Hematopoietic multipotent progenitor cell treated with erythropoietin and hydrocortisone succinate and interleukin-3 and kit ligand, for 17 days (in vitro differentiated cells): ENCODE results near the gene GLO1.
"Not testable (repeated sequence)": the region's sequence is repeated elsewhere in the genome, so short reads cannot be mapped to it uniquely, and the experiment has no call there.

ENCODE experiments used
- DNase-seq: peaks from one replicate; pipeline ENCODE4 v3.0.0-alpha.2; 2015; ENCODE audit warnings: low spot score

Gene GLO1

DNA sequence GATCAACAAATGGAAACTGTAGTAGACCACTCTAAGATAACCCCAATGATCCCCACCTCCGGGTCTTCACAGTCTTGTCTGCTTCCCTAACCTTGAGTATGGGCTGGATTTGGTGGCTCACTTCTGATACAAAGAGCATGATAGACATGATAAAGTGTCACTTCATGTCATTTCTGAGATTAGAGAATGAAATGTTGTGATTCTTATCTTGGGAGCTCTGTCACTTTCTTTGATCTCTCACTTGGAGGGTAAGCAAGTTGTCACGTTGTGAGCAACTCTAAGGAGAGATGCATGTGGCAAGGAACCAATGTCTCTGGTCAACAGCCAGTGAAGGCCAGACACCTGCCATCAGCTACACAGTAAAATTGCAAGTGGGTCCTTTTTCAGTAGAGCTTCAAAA, 3.0 kb upstream of the GLO1 start:
- no peak for DNase-seq

DNA sequence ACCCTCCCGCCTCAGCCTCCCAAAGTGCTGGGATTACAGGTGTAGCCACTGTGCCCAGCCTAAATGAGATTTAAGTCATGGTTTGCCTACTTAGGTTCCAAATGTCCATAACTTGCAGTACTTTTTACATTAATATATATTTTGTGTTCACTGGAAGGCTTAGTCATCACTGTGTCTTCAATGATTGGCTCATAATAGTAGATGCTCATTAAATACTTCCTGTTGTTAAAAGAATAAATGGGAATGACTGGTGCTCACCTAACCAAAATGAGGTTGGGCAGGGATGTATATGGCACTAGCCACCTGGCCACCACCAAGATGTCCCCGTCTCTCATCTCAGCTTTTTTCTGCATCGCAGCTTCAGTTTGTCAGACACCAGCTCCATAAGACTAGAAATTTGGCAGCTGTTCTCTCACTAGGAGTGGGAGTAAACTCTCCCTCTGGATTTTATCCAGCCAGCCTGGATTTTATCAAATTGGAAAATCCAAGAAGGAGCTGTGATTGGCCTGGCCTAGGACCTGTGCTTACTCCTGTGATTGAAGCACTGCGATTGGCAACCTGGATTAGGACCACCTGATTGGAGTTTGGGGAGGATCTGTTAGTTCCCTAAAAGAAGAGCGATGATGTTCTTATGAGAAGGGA, 1.1 kb upstream of the GLO1 start:
- DNase-seq: no peak

DNA sequence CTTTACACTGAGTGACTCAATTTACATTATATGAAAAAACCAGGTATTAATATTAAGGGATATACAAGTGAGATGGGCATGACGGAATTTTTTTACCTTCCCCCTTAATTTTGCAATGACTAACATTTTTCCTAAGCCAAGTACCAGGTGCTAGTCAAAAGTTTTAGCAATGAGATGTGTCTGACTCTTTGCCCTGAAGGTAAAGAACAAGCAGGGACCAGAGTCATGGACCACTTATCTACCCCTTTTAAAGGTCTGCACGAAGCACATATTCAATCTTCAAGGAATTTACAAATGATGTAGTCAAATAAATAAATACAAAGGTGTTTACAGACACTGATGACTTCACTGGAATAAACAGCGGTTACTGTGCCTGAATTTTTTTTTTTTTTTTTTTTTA, 1.4 kb downstream of the GLO1 start:
- DNase-seq: no peak

DNA sequence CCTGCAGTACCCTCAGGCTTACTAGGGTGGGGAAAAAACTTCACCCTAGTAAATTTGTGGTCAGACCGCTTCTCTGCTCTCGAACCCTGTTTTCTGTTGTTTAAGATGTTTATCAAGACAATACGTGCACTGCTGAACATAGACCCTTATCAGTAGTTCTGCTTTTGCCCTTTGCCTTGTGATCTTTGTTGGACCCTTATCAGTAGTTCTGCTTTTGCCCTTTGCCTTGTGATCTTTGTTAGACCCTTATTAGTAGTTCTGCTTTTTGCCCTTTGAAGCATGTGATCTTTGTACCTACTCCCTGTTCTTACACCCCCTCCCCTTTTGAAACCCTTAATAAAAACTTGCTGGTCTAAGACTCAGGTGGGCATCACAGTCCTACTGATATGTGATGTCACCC, 3.2 kb downstream of the GLO1 start:
- DNase-seq: not testable (repeated sequence)

DNA sequence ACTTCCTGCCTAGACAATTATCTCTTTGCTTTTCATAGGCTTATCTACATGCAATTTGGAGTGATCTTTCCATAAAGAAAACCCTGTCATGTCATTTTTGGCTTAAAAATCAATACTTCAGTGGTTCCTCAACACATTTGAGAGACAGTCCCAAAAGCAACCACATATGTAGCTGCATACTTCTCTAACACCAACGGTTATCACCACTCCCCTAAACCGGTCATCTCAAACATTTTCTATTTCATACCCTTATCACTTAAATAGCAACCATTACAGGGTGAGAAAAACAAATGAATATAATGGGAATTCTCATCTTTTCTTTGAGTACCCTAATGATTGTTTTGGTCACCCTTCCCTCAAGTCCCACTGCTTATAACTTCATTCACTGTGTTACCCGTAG, 5.1 kb downstream of the GLO1 start:
- DNase-seq: no peak

DNA sequence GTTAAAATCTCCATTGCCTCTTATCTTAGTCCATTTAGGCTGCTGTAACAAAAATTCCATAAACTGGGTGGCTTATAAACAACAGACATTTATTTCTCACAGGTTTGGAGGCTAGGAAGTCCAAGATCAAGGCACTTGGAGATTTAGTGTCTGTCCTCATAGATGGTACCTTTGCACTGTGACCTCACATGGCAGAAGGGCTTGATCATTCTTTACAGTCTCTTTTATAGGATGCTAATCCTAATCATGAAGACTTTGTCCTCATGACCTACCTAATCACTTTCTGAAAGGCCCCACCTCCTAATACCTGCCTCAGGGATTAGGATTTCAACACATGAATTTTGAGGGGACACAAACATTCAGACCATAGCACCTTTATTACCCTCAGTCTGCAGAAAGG, 6.6 kb downstream of the GLO1 start:
- DNase-seq: no peak

DNA sequence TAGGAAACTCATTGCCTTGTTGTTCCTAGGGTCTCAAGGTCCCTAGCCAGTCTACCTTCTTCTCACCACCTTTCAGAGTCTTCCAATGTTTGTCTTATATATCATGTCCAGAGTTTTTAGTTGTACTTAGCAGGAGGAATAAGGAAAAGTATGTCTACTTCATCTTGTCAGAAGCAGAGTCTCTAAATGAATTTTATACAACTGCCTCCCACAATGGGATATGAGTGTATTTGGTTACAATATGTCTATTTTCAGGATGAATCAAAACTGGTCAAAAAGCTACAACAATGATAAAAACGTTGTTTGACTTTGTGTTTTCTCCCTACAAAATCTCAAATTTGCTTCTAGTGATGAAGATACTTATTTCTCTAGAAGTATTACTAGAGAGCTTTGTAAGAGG, 7.0 kb downstream of the GLO1 start:
- DNase-seq: no peak

DNA sequence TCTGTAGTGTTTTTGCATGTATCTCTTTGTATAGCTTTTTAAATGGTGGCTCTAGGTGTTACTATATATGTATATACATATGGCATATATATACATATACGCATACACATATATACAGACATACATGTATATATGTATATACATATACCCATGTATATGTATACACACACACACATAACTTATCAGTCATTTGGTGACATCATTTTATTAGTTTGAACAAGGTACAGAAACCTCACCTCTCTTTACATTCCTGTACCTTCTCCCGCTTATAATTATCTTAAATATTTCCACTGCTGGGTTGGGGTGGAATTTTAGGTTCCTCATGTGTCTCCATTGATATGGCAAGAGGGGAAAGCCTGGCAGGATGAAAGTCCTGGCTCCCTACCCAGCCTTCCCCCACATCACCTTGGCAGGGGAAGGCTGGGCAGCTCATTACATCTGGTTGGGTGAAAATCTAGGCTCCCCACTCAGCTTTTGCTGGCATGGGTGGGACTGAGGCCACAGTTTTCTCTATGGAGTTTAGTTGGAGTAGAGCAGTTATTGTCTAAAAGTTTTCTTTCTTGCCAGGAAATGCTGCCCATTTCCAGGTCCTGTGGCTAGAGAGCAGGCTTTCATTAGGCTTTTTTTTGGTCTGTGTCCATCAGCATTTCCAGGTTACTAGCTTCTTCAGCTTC, 7.6 kb downstream of the GLO1 start:
- DNase-seq: no peak

GRCh38 chr6:38688579-38689087, 14.3 kb downstream of the GLO1 start:
- no peak for DNase-seq

- no peak for DNase-seq
These were observed 15.4 kb downstream of the GLO1 start for GRCh38 chr6:38687549-38687948.

GRCh38 chr6:38687043-38687353, 15.9 kb downstream of the GLO1 start:
- DNase-seq: no peak

DNA sequence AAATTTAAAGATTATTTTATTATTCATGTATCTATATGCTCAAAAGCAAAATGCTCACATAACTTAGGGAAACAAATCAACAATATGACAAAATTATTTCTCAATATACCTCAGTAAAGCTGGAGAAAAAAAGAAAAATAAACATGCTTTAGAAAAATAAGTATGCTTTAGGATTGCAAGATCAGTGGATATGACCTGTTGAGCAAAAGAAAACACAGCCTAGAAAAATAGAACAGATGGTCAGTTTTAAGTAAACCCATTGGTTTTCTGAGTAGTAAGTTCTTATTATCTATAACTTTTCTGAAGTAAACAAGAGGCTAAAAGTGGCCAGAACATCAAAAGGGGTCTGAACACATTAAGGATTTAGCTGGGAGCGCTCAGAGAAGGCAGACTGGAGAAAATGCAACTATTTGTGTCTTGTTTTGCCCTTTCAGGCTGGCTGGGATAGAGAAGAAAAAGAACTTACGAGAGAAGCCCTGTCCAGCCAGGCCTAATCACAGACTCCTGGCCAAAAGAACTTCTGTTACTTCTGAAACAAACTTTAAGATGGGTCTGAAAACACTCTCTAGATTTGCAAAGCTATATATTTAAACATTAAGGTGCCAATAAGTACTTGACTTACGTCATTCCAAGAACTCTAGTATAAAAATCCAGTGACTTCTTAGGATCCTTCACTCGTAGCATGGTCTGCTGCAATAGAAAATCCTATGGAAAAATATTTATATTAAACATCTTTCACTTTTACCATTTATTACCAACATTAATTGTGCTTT, 16.5 kb downstream of the GLO1 start:
- DNase-seq: no peak

DNA sequence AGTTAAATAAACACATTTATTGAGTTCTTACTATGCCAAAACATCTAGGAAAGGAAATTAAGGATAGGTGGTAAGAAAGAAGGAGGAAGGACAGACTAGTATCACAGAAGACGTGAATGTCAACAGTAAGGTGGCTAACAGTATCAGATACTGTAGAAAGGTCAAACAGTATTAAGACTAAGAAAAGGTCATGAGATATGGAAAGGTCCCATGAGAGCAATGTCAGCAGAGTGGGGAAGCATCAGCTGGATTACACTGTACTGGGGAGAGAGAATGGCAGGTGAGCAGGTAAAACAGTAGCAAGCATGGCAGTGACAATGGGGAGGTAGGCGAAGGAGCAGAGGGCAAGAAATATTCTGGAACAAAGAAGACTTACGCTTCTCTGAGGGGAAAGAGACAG, 18.0 kb downstream of the GLO1 start:
- no peak for DNase-seq

- no peak for DNase-seq
These were observed 18.7 kb downstream of the GLO1 start for GRCh38 chr6:38684237-38684636.

DNA sequence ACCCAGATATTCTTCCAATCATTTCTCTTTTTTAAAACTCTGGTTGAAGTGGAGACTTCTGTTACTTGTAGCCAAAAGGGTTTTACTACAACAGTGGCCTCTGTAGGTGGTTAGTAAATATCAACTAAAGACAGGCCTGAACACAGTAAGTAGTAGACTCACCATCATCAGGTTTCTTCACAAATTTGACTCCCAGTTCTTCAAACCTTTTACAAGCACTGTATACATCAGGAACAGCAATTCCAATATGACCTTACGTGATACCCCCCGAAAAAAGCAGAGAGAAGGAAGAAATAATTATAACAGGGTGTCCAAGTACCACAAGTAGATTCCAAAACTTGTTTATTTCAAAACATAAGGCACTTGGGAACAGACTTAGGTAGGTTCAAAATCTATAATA, 21.1 kb downstream of the GLO1 start:
- DNase-seq: no peak

DNA sequence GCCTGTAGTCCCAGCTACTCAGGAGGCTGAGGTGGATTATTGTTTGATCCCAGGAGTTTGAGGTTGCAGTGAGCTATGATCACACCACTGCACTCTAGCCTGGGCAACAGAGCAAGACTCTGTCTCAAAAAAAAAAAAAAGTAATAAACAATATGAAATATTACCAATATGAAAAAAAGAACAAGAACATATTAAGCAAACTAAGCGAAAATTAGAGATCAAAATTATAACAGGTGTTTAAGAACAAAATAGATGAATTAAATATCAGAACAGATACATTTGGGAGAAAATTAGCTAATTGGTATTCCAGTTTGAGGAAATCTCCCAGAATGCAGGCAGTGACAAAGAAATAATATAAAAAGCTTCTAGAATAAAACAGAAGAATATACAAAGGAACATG, 23.3 kb downstream of the GLO1 start:
- no peak for DNase-seq

DNA sequence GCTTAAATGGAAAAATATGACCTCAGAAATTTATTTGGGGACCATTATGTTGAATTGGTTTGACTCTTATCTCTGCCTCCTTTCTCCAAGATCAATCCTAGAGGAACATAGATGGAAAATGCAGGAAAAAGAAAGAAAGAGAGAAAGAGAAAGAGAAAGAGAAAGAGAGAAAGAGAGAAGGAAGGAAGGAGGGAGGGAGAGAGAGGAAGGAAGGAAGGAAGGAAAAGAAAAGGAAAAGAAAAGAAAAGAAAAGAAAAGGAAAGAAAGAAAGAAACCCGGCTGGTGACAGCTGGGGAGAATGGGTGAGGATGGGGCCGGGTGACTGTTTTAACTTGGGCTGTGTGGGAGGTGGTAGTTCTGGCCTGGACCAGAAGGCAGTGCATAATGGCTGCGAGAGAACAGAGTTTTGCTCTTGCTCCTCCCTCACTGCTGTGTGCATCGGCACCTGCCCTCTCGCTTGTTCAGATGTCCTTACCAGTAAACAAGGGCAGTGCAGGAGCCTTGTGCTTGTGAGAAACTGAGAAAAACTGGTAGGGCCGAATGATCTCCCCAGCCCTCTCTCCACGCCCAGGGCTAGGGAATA, 24.7 kb downstream of the GLO1 start:
- DNase-seq: no peak

GRCh38 chr6:38676974-38677544, 25.9 kb downstream of the GLO1 start:
- DNase-seq: no peak

GRCh38 chr6:38676236-38676973, 26.5 kb downstream of the GLO1 start:
- DNase-seq: no peak

- DNase-seq: no peak
These were observed 29.4 kb downstream of the GLO1 start for GRCh38 chr6:38673397-38674165.

DNA sequence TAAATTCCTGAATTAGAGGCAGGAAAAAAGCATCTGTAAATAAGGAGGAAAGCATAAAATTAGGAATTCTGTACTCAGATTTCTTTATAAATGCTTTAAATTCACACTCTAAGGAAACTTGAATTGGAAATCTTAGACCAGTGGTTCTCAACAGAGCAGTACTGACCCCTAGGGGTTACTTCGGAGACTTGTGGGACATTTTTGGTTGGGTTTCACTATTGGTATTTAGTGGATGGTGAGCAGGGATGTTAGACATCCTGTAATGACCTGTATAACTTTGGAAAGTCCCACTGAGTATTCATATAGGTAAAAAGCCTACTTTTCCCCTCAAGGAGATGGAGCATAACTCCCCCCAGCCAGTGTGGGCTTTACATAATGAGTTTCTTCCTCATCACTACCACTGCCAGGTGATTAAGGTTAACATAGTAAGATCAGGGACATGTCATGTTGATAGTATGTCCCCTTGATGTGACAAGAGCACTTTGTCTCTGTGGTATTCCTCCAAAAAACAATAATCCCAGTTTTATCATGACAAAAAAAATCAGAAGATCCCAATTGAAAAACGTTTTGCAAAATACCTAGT, 31.0 kb downstream of the GLO1 start:
- peak; percentile 28 for DNase-seq
